Medulla oblongata (tissue), 1 donor: ENCODE data around the gene CELF5.
"Not testable (repeated sequence)": the region's sequence is repeated elsewhere in the genome, so short reads cannot be mapped to it uniquely, and the experiment has no call there.

ENCODE experiments used
- DNase-seq: peaks from one replicate; pipeline ENCODE4 v3.0.0-alpha.2; 2015; ENCODE audit errors: extremely low spot score

CELF5 gene

GRCh38 chr19:3190470-3190770 lies 34.0 kb upstream of the CELF5 start:
- no peak for DNase-seq

- DNase-seq, result no peak
These were observed 33.3 kb upstream of the CELF5 start for GRCh38 chr19:3190921-3191805.

- not testable (repeated sequence) for DNase-seq
These were observed 32.7 kb upstream of the CELF5 start for GRCh38 chr19:3191806-3192104.

- no peak for DNase-seq
These were observed 32.2 kb upstream of the CELF5 start for GRCh38 chr19:3192228-3192635.

- DNase-seq, result no peak
These were observed 31.8 kb upstream of the CELF5 start for GRCh38 chr19:3192684-3193083.

DNA sequence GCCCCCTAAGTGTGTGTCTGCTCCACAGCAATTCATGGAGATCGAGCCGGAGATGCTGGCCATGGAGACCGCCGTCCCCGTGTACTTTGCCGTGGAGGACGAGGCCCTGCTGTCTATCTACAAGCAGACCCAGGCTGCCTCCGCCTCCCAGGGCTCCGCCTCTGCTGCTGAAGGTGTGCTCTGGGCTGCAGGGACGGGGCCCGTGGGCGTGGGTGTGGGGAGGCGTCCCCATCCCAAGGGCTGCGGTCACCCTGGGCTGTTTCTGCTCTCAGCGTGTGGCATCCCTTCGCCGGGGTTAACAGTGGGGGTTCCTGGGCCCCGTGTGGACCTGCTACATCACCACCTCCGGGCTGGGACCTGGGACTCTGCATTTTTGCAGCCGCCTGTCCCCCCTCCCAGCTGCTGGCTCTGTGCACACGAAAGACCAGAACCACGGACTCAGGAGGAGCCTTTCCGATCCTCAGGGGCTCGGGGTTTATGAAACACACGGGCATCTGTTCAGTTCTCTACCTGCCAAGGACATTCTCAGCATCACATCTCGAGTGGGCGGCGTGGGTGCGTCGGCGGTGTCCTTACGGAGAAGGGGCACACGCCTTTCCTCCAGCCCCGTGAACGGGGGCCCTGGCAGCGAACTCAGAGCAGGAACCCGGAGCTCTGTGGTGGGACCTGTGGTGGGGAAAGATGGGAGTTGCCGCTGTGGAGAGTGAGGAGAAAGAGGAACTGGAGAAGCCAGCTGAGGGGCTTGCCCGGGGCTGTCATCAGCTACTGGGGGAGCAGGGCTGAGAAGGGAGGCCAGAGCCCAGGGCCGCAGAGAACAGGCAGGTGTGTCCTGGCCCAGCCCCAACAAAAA lies 31.0 kb upstream of the CELF5 start:
- DNase-seq, result no peak

DNA sequence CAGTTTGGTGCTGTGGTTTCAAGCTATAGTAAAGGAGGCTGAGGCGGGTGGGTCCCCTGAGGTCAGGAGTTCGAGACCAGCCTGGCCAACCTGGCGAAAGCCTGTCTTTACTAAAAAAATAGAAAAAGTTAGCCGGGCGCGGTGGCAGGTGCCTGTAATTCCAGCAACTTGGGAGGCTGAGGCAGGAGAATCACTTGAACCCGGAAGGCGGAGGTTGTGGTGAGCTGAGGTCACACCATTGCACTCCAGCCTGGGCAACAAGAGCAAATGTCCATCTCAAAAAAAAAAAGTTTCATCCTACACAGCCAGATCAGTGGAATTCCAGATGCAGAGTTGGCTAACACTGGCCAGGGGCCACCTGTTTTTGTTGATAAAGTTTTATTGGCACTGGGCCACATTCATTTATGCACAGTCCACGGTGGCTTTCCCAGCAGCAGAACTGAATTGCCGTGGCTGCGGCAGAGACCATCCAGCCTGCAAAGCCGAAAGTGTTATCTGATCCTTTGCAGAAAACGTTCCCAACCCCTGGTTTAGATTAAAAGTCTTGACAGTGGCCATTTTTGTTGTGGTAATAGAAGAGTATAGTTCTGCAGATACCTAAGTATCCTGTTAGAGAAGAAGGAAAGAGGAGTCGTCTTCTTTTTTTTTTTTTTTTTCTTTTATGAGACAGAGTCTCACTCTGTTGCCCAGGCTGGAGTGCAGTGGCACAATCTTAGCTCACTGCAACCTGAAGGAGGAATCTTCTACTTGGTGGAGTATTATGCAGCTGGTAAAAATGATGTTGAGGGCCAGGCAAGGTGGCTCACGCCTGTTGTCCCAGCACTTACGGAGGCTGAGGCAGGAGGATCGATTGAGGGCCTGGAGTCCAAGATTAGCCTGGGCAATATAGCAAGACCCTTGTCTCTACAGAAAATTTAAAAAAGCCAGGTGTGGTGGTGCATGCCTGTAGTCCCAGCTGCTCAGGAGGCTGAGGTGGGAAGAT lies 30.1 kb upstream of the CELF5 start:
- DNase-seq, result no peak

DNA sequence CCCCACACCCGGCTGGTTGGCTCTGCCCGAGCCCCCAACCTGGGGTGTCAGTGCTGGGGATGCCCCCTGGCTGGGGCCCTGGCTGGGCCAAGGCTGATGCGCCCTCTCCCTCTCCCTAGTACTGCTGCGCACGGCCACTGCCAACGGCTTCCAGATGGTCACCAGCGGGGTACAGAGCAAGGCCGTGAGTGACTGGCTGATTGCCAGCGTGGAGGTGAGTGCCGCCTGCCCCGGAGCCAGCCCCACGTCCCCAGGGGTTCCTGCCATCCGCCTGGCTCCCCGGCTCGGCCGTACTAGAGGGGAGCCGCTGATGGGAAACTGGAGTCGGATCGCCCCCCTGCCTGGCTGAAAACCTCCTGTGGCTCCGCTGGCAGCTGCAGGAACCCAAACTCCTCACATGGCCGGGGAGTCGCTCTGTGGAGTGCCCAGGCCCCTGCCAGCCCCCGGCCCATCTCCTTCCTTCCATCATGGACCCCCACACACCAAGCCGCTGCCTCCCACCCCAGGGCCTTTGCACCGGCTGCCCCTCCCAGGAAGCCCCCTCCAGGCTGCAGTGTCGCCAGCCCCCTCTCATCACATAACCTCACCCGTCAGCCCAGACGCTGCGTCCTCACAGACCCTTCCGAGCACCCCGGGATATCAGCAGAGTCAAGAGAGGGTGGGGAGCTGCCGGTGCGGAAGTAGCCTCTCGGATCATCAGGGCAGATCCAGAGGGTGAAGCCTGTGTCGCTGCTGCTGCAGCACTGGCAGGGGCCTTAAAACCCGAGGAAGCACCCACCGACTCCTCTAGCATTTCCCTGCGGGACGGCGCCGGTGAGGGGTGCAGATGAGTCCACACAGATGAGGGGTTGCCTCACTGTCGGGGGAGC lies 28.2 kb upstream of the CELF5 start:
- no peak for DNase-seq

- DNase-seq, result no peak
These were observed 27.6 kb upstream of the CELF5 start for GRCh38 chr19:3196933-3197205.

- DNase-seq, result no peak
These were observed 25.4 kb upstream of the CELF5 start for GRCh38 chr19:3198901-3199700.

GRCh38 chr19:3201072-3201700 lies 23.3 kb upstream of the CELF5 start:
- DNase-seq, result no peak

DNA sequence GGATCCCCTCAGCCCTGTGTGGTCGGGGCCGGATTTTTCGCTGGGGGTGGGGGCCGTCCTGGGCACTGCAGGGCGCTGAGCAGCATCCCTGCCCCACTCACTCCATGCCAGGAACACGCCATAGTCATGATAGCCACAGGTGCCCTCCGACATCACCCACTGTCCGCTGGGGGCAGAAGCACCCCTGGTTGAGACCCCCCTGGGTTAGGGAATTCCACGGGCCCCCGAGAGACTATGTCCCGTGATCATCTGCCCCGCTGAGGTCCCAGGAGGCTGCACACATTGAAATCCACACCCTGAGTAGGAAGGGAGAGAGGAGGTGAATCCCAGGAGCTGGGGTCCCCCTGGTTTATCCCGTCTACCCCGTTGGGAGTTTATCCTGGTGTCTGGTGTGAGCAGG lies 22.6 kb upstream of the CELF5 start:
- no peak for DNase-seq

- no peak for DNase-seq
These were observed 22.1 kb upstream of the CELF5 start for GRCh38 chr19:3202346-3202745.

GRCh38 chr19:3202895-3203294 lies 21.6 kb upstream of the CELF5 start:
- not testable (repeated sequence) for DNase-seq

DNA sequence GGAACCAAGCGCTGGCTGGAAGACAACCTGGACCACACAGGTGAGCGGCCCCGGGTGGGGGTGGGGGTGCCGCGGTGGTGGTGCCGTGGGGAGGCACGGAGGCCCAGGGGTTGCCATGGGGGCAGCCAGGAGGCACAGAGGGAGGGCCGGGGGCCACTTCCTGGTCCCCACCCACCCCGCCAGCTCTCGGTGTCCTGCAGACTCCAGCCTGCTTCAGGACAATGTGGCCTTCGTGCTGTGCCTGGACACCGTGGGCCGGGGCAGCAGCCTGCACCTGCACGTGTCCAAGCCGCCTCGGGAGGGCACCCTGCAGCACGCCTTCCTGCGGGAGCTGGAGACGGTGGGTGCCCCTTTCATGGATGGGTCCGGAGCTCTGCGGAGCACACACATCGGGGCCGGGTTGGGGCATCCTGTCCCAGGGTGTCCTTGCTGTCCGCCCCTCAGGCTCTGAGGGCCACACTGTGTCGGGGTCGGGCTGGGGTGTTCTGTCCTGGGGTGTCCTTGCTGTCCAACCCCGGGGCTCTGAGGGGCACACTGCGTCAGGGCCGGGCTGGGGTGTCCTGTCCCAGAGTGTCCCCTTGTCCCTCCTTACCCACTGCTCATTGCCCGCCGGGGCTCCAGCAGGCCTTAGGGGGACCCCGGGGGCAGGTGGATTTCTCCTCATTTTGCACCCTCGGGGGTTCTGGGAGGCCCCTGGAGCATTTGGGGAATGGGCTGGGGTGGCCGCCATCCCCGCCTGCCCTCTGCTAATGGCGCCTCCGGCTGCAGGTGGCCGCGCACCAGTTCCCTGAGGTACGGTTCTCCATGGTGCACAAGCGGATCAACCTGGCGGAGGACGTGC lies 20.4 kb upstream of the CELF5 start:
- DNase-seq, result no peak

- no peak for DNase-seq
These were observed 19.7 kb upstream of the CELF5 start for GRCh38 chr19:3204646-3205275.

- no peak for DNase-seq
These were observed 18.1 kb upstream of the CELF5 start for GRCh38 chr19:3206216-3206953.
